NCI-H2029 (cell line): ENCODE results near the gene SIRT1.
"Not testable (repeated sequence)": the region's sequence is repeated elsewhere in the genome, so short reads cannot be mapped to it uniquely, and the experiment has no call there.

Experiments used
- DNase-seq: peaks from one replicate; lab custom pipeline; 2025; lab: John Stamatoyannopoulos, UW

Gene SIRT1

DNA sequence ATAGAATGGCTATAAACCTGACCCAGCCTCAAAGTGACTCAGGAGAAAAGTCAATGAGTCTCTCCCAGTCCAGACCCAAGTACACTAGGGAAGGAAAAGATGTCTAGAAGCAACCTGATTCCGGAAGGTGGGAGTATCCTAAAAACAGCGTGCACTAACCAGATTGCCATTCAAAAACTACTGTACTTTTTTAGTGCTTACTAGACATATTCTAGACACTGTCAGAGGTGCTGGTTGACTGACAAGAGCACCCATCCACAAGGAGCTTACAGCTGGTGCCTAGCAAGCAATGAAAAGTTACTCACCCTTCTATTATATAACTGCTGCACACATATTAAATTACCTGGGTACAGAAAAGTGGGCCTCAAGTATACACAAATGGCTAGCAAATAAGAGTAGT lies 81.0 kb downstream of the SIRT1 start:
- DNase-seq = no peak

GRCh38 chr10:67966035-67966434 lies 81.6 kb downstream of the SIRT1 start:
- DNase-seq = not testable (repeated sequence)
